Memory B cell (primary cell): ENCODE data around the gene TFR2.

Experiments
- ATAC-seq: fragments of 150-1000 bp; cut with Tn5 transposase; 2 replicates; pipeline ENCODE4 v1.10.0; 2021; ENCODE audit warnings: low read depth, mild to moderate bottlenecking, moderate library complexity
- DNase-seq, 2 donors: peaks; one replicate each; pipeline ENCODE4 v3.0.0; 2022; ENCODE audit warnings: low spot score in 2 of 2
- H3K27ac Mint-ChIP-seq: one replicate; pipeline ENCODE4 v1.8.0; 2022; ENCODE audit warnings: mild to moderate bottlenecking, moderate library complexity, mixed read lengths
- H3K27me3 Mint-ChIP-seq: one replicate; pipeline ENCODE4 v1.8.0; 2022; ENCODE audit warnings: mixed read lengths
- H3K36me3 Mint-ChIP-seq: one replicate; pipeline ENCODE4 v1.8.0; 2022; ENCODE audit warnings: mild to moderate bottlenecking, mixed read lengths
- H3K4me1 Mint-ChIP-seq: one replicate; pipeline ENCODE4 v1.8.0; 2022; ENCODE audit warnings: mixed read lengths
- H3K4me3 Mint-ChIP-seq: one replicate; pipeline ENCODE4 v1.8.0; 2022; ENCODE audit warnings: mild to moderate bottlenecking, moderate library complexity, mixed read lengths
- H3K9me3 Mint-ChIP-seq: one replicate; pipeline ENCODE4 v1.8.0; 2022; ENCODE audit warnings: mixed read lengths

Gene TFR2

GRCh38 chr7:100574362-100575205 is 66.8 kb downstream of the TFR2 start:
- Mint-ChIP-seq H3K36me3 (peaks cover 30% of the 10 kb centered on the region), H3K27ac (no peak overlapping the region), H3K27me3 (no peaks in the 10 kb centered on the region), H3K4me3 (no peak overlapping the region), H3K9me3 (no peaks in the 10 kb centered on the region), H3K4me1 (peaks cover 5% of the 10 kb centered on the region)
- ATAC-seq (no peak), DNase-seq (no peak)

- ATAC-seq = no peak
- H3K9me3 Mint-ChIP-seq = no peaks in the 10 kb centered on the region
- no peak within 1 kb of the TSS for H3K4me3 Mint-ChIP-seq
- H3K27ac Mint-ChIP-seq = no peak within 1 kb of the TSS
- H3K27me3 Mint-ChIP-seq = no peaks in the 10 kb centered on the region
- H3K4me1 Mint-ChIP-seq = peaks cover 13% of the 10 kb centered on the region
- H3K36me3 Mint-ChIP-seq = peaks cover 26% of the 10 kb centered on the region
- no peak for DNase-seq
Observed at GRCh38 chr7:100573691-100574361, 67.5 kb downstream of the TFR2 start, which contains the start of gene SAP25. SAP25 (minus strand) TSS chr7:100573900; CDS start chr7:100573742, 158 bp downstream.

GRCh38 chr7:100572949-100573675 is 68.2 kb downstream of the TFR2 start:
- no peaks in the 10 kb centered on the region for H3K9me3 Mint-ChIP-seq
- no peak for DNase-seq
- no peaks in the 10 kb centered on the region for H3K27me3 Mint-ChIP-seq
- H3K4me1 Mint-ChIP-seq = peaks cover 17% of the 10 kb centered on the region
- no peak overlapping the region for H3K27ac Mint-ChIP-seq
- no peak overlapping the region for H3K4me3 Mint-ChIP-seq
- ATAC-seq = no peak
- peaks cover 25% of the 10 kb centered on the region for H3K36me3 Mint-ChIP-seq

GRCh38 chr7:100572281-100572948 is 68.9 kb downstream of the TFR2 start:
- Mint-ChIP-seq H3K27ac (no peak overlapping the region), H3K9me3 (no peaks in the 10 kb centered on the region)
- ATAC-seq = no peak

GRCh38 chr7:100571829-100572116 is 69.6 kb downstream of the TFR2 start:
- no peak overlapping the region for H3K4me3 Mint-ChIP-seq
- H3K27me3 Mint-ChIP-seq = no peaks in the 10 kb centered on the region

More at GRCh38 chr7:100572281-100572948, 68.9 kb downstream of the TFR2 start:
- Mint-ChIP-seq H3K4me1 (peaks cover 22% of the 10 kb centered on the region), H3K4me3 (no peak overlapping the region), H3K27me3 (no peaks in the 10 kb centered on the region), H3K36me3 (peaks cover 25% of the 10 kb centered on the region)
- DNase-seq = no peak

GRCh38 chr7:100570954-100571828 is 70.2 kb downstream of the TFR2 start:
- Mint-ChIP-seq H3K36me3 (peaks cover 18% of the 10 kb centered on the region), H3K4me3 (no peak overlapping the region), H3K27ac (no peak overlapping the region), H3K27me3 (no peaks in the 10 kb centered on the region), H3K4me1 (peaks cover 28% of the 10 kb centered on the region), H3K9me3 (no peaks in the 10 kb centered on the region)
- ATAC-seq (no peak), DNase-seq (no peak)

More at GRCh38 chr7:100571829-100572116, 69.6 kb downstream of the TFR2 start:
- peaks cover 25% of the 10 kb centered on the region for H3K4me1 Mint-ChIP-seq
- ATAC-seq (no peak), DNase-seq (no peak)
- H3K36me3 Mint-ChIP-seq = peaks cover 24% of the 10 kb centered on the region
- no peak overlapping the region for H3K27ac Mint-ChIP-seq
- H3K9me3 Mint-ChIP-seq = no peaks in the 10 kb centered on the region
